Tongue (tissue), 2 donors: ENCODE results near the gene ROR2. TPM values are rescaled to one million over a fixed set of nuclear protein-coding genes. Genes with fewer than 3 reads are reported as not detected.
"Not testable (repeated sequence)": the region's sequence is repeated elsewhere in the genome, so short reads cannot be mapped to it uniquely, and the experiment has no call there.

Source experiments
- DNase-seq: peaks from one replicate; pipeline ENCODE4 v3.0.0-alpha.2; 2015
- total RNA-seq: library from RNA; depleted of rRNA; stranded (reverse); fragments of >200 nt; gene quantifications from one replicate; pipeline ENCODE4 v1.2.3, GENCODE V29; 2014

ROR2 gene
- total RNA-seq, 1 donor from 2014 or later, result 14.0 TPM

DNA sequence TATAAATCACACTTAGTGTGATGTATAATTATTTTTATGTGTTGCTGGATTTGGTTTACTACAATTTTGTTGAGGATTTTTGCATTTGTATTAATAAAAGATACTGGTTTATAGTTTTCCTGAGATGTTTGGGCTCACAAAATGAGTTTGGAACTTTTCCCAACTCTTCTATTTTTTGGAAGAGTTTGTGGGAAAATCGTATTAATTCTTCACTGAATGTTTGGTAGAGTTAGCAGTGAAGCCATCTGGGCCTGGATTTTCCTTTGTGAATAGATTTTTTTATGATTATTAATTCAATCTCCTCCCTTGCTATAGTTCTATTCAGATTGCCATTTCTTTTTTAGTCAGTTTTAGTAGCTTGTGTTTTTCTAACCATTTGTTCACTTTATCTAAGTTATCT lies 324.7 kb downstream of the ROR2 start:
- DNase-seq, result no peak

DNA sequence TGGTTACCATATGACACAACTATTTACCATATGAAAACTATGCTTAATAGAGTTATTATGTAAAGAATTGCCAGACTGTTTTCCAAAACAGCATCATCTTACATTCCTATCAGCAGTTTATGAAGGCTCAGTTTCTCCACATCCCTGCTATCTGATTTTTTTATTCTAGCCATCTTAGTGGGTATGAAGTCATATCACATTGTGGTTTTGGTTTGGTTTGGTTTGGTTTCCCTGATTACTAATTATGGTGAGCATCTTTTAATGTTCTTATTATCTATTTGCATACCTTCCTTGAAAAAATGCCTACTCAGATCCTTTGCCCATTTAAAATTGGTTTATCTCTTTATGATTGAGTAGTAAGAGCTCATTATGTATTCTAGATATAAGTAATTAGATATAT lies 327.0 kb downstream of the ROR2 start:
- no peak for DNase-seq

DNA sequence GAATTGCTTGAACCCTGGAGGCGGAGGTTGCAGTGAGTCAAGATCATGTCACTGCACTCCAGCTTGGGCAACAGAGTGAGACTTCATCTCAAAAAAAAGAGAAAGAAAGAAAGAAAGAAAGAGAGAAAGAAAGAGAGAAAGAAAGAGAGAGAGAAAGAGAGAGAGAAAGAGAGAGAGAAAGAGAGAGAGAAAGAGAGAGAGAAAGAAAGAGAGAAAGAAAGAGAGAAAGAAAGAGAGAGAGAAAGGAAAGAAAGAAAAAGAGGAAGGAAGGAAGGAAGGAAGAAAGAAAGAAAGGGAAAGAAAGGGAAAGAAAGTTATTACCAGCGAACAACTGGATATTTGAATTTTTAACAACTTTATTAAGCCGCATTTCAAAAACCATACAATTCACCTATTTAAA lies 327.9 kb downstream of the ROR2 start:
- not testable (repeated sequence) for DNase-seq

DNA sequence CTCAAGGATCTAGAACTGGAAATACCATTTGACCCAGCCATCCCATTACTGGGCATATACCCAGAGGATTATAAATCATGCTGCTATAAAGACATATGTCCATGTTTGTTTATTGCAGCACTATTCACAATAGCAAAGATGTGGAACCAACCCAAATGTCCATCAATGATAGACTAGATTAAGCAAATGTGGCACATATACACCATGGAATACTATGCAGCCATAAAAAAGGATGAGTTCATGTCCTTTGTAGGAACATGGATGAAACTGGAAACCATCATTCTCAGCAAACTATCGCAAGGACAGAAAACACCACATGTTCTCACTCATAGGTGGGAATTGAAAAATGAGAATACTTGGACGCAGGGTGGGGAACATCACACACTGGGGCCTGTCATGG lies 336.0 kb downstream of the ROR2 start:
- DNase-seq, result not testable (repeated sequence)

DNA sequence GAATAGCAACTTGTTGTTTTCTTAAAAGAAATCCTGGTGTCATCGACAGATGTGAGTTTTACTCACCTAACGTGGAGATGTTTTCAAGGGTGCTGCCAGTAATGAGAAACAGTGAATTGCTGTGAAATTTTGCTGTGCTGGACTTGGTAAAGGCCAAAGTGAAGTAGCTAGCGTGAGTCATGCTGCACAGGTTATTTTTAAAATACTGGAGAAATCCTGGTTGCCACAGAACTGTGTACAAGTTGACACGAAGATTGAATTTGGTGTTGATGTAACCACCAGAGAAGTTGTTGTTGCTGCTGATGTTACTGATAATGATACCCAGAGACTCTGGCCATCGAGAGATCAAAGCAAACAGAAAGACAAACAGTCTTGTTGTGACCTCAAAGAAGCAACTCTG lies 338.4 kb downstream of the ROR2 start:
- no peak for DNase-seq

DNA sequence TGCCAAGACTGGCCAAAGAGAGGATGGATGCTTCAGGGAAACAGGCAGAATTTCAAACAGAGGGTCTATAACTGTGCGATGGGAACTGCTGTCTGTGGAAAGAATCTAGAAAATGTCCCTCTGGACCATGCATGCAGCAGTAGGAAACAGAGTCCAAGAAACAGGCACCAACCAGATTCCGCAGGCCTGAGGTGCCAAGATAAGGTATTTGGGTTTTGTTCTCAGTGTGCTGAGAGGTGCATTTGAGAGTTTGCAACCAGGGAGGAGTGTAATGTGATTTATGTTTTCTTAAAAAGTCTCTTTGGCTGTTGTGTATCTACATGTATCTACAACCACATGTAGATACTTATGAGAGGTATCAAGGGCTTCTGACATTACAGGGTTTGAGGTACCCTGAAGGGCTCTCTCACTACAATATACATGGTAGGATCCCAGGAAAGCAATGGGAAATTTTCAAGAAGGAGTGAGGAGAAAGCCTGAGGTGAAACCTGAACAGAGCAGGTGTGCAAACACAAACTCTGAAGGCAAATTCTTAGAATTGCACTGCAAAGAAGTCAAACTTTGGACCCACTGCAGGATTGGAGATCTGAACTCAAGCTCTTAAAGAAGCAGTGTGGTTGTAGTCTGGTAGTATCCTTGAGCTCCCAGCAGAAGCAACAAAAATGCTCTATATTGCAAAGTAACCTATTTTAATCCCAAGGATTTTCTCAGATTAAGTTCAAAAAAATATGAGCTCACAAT lies 343.6 kb downstream of the ROR2 start:
- no peak for DNase-seq

DNA sequence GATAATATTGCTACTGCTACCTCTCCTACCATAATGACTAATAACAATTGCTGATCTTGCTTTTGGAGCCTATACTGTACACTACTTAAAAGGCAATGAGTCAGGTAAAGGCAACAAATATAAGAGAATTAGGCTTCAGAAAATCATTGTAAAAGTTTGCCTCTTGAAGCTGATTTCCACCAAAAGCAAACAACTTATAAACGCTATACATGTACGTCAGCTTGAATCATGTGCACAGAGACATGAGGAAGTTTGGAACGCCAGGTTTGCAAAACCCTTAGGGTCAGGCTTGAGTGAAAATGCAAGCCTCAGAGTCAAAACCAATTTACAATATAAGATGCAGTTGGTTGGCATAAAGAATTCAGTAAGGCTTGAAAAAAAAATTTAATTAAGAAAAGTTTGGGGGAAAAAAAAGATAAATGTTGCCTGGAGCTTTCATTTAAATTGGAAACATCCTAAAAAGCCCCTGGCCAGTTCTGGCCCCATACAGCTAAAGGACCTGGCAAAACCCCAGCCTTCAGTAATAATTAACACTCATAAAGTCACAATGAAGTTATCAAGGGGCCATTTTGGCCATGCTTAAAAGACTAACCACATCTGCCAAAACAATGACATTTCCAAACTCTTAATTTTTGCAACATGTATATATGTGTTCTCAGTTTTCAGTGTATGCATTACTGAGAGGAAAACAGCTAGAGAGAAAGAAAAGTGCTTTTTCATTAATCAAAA lies 345.4 kb downstream of the ROR2 start:
- DNase-seq, result peak; percentile 58

DNA sequence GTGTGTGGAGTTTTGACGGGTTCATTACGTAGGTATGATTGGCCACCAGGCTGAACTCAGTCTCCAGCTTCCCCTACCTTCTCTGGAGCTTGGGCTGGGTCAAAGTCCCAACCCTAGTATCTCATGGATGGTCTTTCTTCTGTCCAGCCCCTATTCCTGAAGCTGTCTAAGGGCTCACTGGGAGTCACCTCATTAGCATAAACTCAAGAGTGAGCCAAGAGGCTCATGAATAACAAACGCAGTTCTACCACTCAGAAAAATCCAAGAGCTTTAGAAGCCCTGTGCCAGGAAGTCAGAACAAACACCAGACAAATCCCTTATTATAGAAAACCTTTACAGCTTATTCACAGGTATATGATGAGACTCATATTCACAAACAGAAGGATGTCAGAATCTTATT lies 346.1 kb downstream of the ROR2 start:
- no peak for DNase-seq

DNA sequence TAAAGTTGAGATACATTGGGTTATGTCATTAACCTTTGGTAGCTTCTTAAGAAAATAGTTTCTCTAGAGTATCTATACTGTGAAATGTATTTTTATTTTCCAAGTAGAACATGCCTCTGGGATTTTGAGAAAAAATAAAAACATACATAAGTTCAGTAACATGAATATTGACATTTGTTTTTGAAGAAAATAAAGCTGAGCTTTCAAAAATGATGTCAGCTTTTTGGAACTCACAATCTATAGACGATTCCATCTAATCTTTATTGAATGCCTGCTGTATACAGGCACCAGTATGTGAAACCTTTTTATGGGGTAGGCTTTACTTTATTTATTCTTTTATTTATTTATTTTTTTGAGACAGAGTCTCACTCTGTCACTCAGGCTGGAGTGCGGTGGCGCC lies 350.5 kb downstream of the ROR2 start:
- DNase-seq, result no peak

DNA sequence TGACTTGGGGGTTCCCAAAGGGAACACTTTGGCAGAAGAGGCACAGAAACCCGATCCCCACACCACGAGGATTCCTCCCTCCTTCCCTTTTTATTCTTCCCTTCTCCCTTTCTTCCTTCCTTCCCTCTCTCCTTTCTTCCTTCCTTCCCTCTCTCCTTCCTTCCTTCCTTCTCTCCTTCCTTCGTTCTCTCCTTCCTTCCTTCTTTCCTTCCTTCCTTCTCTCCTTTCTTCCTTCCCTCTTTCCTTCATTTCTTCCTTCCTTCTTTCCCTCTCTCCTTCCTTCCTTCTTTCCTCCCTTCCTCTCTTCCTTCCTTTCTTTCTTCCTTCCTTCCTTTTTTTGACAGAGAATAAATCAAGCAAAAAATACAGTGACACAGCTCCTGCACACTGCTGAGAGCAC lies 358.4 kb downstream of the ROR2 start:
- no peak for DNase-seq

DNA sequence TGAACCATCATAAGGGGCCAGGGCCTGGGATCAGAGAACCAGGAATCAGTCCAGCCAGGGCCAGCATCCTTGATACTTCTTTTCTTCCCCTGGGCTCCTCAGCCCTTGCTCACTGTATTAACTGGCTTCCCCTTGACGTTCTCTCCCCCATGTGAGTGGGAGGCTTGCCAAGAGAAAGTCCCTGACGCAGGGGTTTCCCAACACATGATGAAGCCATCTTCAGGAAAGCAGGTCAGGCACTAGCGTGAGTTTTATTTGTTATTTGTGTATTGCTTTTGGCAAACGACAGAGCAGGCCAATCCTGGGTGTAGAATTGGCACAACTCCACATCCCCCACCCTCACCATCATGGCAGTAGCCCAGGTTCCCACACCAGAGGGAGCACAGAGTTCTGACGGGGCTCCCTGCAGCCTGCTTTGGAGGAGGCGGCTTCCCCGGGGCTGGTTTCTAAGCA lies 360.9 kb downstream of the ROR2 start:
- peak; percentile 33 for DNase-seq

DNA sequence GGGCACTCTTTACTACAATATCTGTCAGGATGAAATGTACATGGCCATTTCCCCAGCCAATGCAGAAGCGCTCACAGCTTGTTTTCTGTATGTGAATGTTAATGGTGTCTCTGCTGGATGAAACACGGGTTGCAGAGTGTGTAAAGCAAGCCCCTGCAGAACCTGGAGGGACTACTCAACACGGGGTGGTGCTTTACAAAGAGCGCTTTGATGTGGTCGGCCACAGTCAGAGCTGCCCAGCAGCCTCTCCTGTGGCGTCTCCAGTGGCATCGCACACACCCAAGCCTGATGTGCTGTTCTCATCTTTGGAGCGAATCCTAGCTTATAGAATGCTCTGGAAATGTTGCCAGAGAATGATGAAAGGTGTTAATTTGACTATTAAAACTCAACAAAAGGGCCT lies 363.7 kb downstream of the ROR2 start:
- DNase-seq, result no peak

DNA sequence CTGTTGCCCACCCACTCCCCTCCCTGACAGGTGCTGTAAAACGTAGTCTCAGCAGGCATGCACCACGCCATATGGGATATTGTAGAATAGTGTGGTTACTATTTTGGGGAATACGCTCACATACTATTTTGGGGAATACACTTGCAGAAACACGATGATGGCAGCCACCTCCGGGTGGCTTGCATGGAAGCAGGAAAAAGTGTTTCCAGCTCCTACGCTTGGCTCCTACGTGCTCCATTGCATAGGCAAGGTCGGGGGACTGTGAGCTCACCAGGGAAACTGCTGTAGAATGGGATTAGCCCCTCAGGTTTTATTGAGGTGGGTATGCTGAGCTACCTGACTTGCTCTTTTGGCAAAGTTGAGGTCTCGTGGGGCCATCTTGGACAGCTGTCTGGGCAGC lies 366.1 kb downstream of the ROR2 start:
- DNase-seq, result no peak

DNA sequence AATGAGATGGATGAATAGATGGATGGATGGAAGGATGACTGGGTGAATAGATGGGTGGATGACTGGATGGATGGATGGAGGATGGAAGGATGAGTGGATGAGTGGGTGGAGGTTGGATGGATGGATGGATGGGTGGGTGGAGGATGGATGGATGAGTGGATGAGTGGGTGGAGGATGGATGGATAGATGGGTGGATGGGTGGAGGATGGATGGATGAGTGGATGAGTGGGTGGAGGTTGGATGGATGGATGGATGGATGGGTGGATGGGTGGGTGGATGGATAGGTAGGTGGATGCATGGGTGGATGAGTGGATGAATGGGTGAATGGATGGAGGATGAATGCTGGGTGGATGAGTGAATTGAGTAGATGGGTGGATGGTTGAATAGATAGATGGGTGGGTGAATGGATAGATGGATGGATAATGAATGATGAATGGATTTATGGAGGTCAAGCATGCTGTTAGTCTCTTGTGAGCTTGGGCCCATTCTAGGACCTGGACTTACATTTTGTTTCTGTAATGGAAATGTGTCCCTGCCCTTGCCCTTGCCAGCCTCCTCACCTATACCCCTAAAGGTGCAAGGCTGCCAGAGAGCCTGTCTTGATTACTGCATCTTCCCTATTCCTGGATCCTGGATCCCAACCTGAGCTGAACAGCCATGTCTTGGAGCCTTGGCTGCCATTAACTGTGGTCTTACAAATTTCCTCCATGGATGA lies 366.7 kb downstream of the ROR2 start:
- no peak for DNase-seq

DNA sequence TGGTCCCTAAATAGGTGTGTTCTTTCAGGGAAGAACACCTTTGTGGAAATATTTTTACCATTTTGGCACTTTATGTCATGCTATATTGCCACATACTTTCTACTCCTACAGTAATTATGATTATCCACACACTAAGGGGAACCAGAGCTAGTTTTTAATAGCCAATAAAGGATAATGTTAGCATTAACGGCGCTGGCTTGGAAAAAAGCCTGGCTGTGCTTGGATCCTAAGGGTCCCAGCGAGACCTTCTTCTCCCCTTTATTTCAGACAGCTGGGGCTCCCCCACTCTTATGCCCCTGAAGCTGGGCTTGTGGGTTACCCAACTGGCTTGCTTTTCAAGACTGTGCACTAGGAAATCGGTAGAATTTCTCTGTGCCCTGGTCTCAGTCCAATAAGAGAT lies 367.8 kb downstream of the ROR2 start:
- no peak for DNase-seq

DNA sequence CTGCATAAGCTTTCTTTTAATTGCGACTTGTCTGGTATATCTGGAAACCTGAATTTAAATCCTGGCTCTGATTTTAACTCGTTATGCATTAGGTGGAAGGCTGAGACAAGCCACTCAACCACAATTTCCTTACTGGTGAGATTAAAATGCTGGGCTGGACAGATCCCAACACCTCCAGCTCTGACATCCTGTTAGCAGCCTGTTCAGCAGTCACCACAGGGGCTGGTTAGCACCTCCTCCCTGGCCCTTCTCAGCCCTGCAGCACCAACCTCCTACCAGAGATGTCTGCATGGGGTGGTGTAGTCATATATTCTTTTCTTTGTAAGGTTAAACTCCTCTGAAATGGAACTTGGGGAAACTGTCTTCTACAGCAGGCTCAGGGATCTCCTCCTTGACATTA lies 369.9 kb downstream of the ROR2 start:
- no peak for DNase-seq

DNA sequence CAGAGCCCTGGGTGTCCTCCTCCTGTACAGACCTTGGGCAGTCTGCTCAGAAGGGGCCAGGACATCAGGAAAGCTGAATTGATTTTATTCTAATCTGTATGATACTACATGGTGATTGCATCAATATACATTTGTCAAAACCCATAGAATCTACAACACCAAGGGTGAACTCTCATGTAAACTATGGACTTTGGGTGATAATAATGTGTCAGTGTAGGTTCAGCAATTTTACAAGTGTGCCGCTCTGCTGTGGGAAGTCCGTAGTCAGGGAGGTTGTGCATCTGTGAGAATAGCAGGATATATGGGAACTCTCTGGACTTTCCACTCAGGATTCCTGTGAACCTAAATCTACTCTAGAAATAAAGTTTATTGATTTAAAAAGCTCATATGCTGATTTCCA lies 371.1 kb downstream of the ROR2 start:
- no peak for DNase-seq

DNA sequence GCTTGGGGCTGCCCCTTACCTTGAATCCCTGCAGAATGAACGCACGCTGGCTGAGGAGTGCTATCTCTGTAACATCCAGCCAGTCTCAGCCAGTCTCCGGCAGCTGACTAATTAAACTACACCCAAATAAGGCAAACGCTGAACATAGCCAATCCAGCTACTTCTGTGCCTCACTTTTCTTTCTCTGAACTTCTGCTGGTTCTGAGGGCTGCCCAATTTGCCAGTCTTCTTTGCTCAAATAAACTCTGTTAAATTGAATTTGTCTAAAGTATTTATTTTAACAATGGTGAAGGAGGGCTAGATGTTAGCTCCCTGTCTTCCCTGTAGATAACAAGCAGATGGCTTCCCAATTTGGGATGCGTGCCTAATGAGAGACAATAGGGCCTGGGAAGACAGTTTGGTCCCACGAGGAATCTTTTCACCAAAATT lies 372.4 kb downstream of the ROR2 start:
- no peak for DNase-seq

DNA sequence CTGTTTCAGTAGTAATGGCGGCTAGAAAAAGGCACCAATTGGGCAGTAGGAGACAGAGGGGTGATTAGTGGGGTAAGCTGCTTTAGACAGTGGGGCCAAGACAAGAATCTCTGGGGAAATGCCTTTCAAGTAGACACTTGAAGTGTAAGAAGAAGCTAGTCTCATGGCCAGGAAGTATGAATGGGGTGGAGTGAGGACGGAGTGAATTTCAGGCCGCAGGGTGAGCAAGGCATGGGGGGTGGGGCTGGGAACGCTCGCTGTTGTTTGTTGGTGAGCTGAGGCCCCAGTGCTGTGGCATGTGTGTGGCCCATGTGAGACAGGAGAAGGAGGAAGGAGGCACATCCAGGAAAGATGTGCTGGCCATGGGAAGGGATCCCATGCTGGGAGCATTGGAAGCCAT lies 377.2 kb downstream of the ROR2 start:
- DNase-seq, result peak; percentile 19

DNA sequence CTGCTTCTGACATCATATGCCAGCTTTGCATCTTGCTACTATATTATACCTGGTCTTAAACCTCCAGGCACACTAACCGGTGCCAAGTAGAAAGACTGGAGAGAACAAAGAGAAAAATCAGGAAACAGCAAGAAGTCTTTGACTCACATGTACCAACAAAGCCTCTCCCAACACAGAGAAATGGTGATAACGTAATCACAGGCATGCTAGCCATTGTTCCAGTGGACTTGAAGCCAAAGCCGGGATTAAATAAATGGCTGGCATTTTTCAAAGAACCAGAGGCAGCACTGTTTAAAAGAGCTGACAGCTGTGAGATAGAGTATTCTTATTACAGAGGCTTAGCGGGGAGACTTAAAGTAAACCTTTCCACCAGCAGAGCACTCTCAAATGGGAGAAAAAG lies 378.0 kb downstream of the ROR2 start:
- DNase-seq, result peak; percentile 80

DNA sequence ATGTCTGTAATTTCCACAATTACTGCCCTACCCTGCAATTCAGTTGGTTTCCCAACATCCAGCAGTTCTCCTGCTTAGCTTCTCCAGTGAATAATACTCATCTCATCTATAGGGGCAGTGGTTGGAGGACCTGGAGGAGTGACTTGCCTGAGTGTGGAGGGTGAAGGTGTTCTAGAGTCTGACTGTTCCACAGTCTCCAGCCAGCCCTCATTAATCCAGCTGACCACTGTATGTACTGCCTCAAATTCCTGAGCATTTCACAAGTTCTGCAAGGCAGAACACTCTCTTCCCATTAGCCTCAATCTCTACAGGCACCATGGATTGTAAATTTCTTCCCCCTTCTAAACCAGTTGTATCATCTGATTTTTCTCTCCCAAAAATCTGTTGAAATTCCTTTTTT lies 379.0 kb downstream of the ROR2 start:
- DNase-seq, result no peak

DNA sequence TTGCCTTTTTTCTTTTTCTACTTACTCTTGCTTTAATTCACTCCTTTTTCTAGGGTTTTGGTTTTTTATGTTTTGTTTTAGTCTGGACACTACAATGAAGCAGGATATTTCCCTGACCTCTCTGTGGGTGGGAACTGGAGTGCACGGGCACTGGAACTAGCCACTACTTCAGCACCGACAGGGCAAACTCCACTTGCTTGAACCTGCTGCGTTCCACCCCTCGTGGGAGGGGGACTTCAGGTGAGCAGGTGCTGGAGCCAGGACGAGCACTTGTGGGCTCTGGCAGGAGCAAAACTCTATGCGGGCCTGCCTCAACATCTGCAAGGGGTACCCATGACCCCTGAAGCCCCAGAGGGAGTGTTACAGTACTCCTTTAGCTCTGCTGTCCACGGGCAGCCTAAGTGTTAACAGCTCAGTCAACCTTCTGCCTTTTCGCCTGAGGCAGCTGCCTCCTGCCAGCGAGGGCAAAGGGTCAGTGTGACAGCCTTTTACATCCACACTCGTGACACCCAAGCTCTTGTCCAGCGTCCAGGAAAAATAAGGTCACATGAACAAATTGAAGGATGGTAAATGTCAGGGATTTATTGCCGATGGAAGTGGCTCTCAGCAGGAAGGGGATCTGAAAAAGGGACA lies 382.3 kb downstream of the ROR2 start:
- no peak for DNase-seq
